Hepatocyte (in vitro differentiated cells): ENCODE measurements around the gene ARHGAP26. TPM values are rescaled to one million over a fixed set of nuclear protein-coding genes. Genes with fewer than 3 reads are reported as not detected.

ENCODE experiments used
- DNase-seq: peaks from one replicate; pipeline ENCODE4 v3.0.0-alpha.2; 2016; ENCODE audit warnings: low spot score
- H2AFZ ChIP-seq: fragments of 200-600 bp; sonication (generic); 2 replicates; pipeline ENCODE4 v1.6.0; 2016; ENCODE audit warnings: antibody characterized with exemption, mild to moderate bottlenecking
- H3K27ac ChIP-seq: fragments of 200-600 bp; sonication (generic); 2 replicates; pipeline ENCODE4 v1.5.1; 2016; ENCODE audit warnings: mild to moderate bottlenecking
- H3K27me3 ChIP-seq: fragments of 200-600 bp; sonication (generic); 2 replicates; pipeline ENCODE4 v1.6.1; 2016
- H3K36me3 ChIP-seq: fragments of 200-600 bp; sonication (generic); replicated peaks from 2 replicates; pipeline ENCODE4 v1.5.1; 2016; ENCODE audit warnings: low read depth; ENCODE audit not compliant: insufficient read depth
- H3K4me1 ChIP-seq: fragments of 200-600 bp; sonication (generic); 2 replicates; pipeline ENCODE4 v1.5.1; 2016; ENCODE audit warnings: mild to moderate bottlenecking, moderate library complexity; ENCODE audit not compliant: insufficient read depth
- H3K4me2 ChIP-seq: fragments of 200-600 bp; sonication (generic); 2 replicates; pipeline ENCODE4 v1.6.0; 2016
- H3K4me3 ChIP-seq: fragments of 200-600 bp; sonication (generic); 2 replicates; pipeline ENCODE4 v1.5.1; 2016; ENCODE audit warnings: mild to moderate bottlenecking
- H3K79me2 ChIP-seq: fragments of 200-600 bp; sonication (generic); 2 replicates; pipeline ENCODE4 v1.6.0; 2017; ENCODE audit warnings: mild to moderate bottlenecking
- H3K9me2 ChIP-seq: fragments of 200-600 bp; sonication (generic); replicated peaks from 2 replicates; pipeline ENCODE4 v1.6.0; 2017; ENCODE audit warnings: mild to moderate bottlenecking; ENCODE audit not compliant: insufficient read depth
- H3K9me3 ChIP-seq: fragments of 200-600 bp; sonication (generic); 2 replicates; pipeline ENCODE4 v1.5.1; 2016; ENCODE audit warnings: low read depth, mild to moderate bottlenecking
- H4K20me1 ChIP-seq: fragments of 200-600 bp; sonication (generic); 2 replicates; pipeline ENCODE4 v1.6.0; 2016; ENCODE audit warnings: mild to moderate bottlenecking; ENCODE audit not compliant: insufficient read depth, poor library complexity, severe bottlenecking
- CTCF ChIP-seq: fragments of 200-600 bp; sonication (generic); IDR thresholded peaks from 2 replicates; pipeline ENCODE4 v1.5.1; 2016; ENCODE audit warnings: antibody characterized with exemption, mild to moderate bottlenecking; ENCODE audit not compliant: poor library complexity
- EZH2 ChIP-seq: fragments of 200-600 bp; sonication (generic); IDR thresholded peaks from 2 replicates; pipeline ENCODE4 v1.6.1; 2016; ENCODE audit warnings: antibody characterized with exemption, mild to moderate bottlenecking, borderline replicate concordance
- EZH2phosphoT487 ChIP-seq: fragments of 200-600 bp; sonication (generic); IDR thresholded peaks from one replicate; pipeline ENCODE4 v1.6.1; 2018; ENCODE audit warnings: antibody characterized with exemption, mild to moderate bottlenecking, low read depth, moderate library complexity; ENCODE audit not compliant: unreplicated experiment, severe bottlenecking
- WGBS: methylation state at CpG from one replicate; pipeline ENCODE4 v1.1.6; 2016; ENCODE audit warnings: low lambda C conversion rate; ENCODE audit errors: missing lambda C conversion rate; 5-methylcytosine and 5-hydroxymethylcytosine counted together
- polyA plus RNA-seq: library from polyadenylated mRNA; unstranded; fragments of >200 nt; fragmentation: Nextera tagmentation; extraction: Ambion mirVana; gene quantifications from 2 replicates; pipeline ENCODE4 v1.2.1, GENCODE V29; 2016
- total RNA-seq: library from RNA; depleted of rRNA; stranded (reverse); fragments of >200 nt; gene quantifications from 2 replicates; pipeline ENCODE4 v1.2.3, GENCODE V29; 2014

Gene ARHGAP26
- total and polyA plus RNA-seq, 2 experiments from 2014 or later, result 16.5 to 19.8 TPM

- no peaks in the 10 kb centered on the region for H3K36me3 ChIP-seq
- H3K9me3 ChIP-seq, result no peaks in the 10 kb centered on the region
- no peaks in the 10 kb centered on the region for H3K79me2 ChIP-seq
- no peak for TF ChIP-seq CTCF
- no peak for TF ChIP-seq EZH2
- TF ChIP-seq EZH2phosphoT487, result no peak
- no peaks in the 10 kb centered on the region for H4K20me1 ChIP-seq
- H3K4me2 ChIP-seq, result peak overlapping the region; percentile 41
- peaks cover 16% of the 10 kb centered on the region for H3K4me1 ChIP-seq
- H3K9me2 ChIP-seq, result no peaks in the 10 kb centered on the region
- H3K27ac ChIP-seq, result peak overlapping the region; percentile 79
- no peaks in the 10 kb centered on the region for H3K27me3 ChIP-seq
- WGBS, result 32% methylated on average over 16 of the region's 16 CpGs
- DNase-seq, result peak; percentile 48
- H3K4me3 ChIP-seq, result no peak overlapping the region
- no peak overlapping the region for H2AFZ ChIP-seq
Measured at GRCh38 chr5:143222287-143223231, 452.4 kb downstream of the ARHGAP26 start.

- H3K4me2 ChIP-seq, result no peak overlapping the region
Measured at GRCh38 chr5:143224672-143225071, 454.5 kb downstream of the ARHGAP26 start.

GRCh38 chr5:143225511-143225910, 455.3 kb downstream of the ARHGAP26 start:
- no peaks in the 10 kb centered on the region for H3K27me3 ChIP-seq
- H2AFZ ChIP-seq, result no peak overlapping the region
- 98% methylated on average over 4 of the region's 4 CpGs for WGBS
- no peaks in the 10 kb centered on the region for H3K9me2 ChIP-seq
- DNase-seq, result no peak
- H3K79me2 ChIP-seq, result no peaks in the 10 kb centered on the region
- no peaks in the 10 kb centered on the region for H3K9me3 ChIP-seq
- H3K4me3 ChIP-seq, result no peak overlapping the region
- TF ChIP-seq CTCF (no peak), EZH2phosphoT487 (no peak), EZH2 (no peak)
- peaks cover 13% of the 10 kb centered on the region for H3K4me1 ChIP-seq
- no peak overlapping the region for H3K4me2 ChIP-seq
- H4K20me1 ChIP-seq, result no peaks in the 10 kb centered on the region
- no peaks in the 10 kb centered on the region for H3K36me3 ChIP-seq
- H3K27ac ChIP-seq, result no peak overlapping the region

More at GRCh38 chr5:143224672-143225071, 454.5 kb downstream of the ARHGAP26 start:
- no peaks in the 10 kb centered on the region for H3K9me3 ChIP-seq
- no peaks in the 10 kb centered on the region for H3K36me3 ChIP-seq
- peaks cover 13% of the 10 kb centered on the region for H3K4me1 ChIP-seq
- no peaks in the 10 kb centered on the region for H3K79me2 ChIP-seq
- no peak overlapping the region for H3K4me3 ChIP-seq
- no peaks in the 10 kb centered on the region for H4K20me1 ChIP-seq
- H3K27me3 ChIP-seq, result no peaks in the 10 kb centered on the region
- H3K27ac ChIP-seq, result no peak overlapping the region
- H2AFZ ChIP-seq, result no peak overlapping the region
- no peaks in the 10 kb centered on the region for H3K9me2 ChIP-seq
- 74% methylated on average over 5 of the region's 5 CpGs for WGBS
- TF ChIP-seq EZH2phosphoT487 (no peak), CTCF (no peak), EZH2 (no peak)
- no peak for DNase-seq
